Neuron (in vitro differentiated cells): ENCODE measurements around the gene ANK2.
"Not testable (repeated sequence)": the region's sequence is repeated elsewhere in the genome, so short reads cannot be mapped to it uniquely, and the experiment has no call there.

Source experiments
- H2AFZ ChIP-seq: one replicate; pipeline ENCODE4 v1.6.1; 2013; ENCODE audit warnings: low read depth, mild to moderate bottlenecking, inconsistent platforms, low read length, moderate library complexity
- H3K27me3 ChIP-seq: one replicate; pipeline ENCODE4 v1.6.1; 2013; ENCODE audit warnings: low read length; ENCODE audit not compliant: insufficient read depth
- H3K36me3 ChIP-seq: one replicate; pipeline ENCODE4 v1.6.1; 2013; ENCODE audit warnings: low read length; ENCODE audit not compliant: insufficient read depth
- H3K4me1 ChIP-seq: one replicate; pipeline ENCODE4 v1.6.1; 2013; ENCODE audit warnings: low read length; ENCODE audit not compliant: insufficient read depth
- H3K4me3 ChIP-seq: 2 replicates; pipeline ENCODE4 v1.5.1; 2013; ENCODE audit warnings: mild to moderate bottlenecking, low read length, moderate library complexity
- H3K9me3 ChIP-seq: one replicate; pipeline ENCODE4 v1.6.1; 2013; ENCODE audit warnings: low read length

The ANK2 gene

DNA sequence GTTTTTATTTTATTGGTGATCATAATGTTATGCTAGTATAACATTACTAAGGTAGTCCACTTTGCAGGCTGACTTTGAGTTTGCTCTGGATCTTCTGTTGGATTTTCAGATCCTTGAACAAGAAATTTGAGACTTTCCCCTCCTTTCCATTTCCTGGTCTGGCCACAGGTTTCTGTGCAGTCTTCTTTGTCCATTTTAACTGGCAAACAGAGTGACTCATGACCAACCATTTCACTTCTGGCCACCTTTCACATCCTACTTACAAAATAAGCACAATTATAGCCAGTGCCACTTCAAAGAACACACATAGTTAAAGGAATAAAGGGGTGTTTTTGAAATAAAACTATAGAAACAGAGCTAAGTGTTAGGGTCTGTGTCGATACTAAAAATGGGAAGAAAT, 8.4 kb downstream of the ANK2 start:
- Histone ChIP-seq H3K4me3 (no peak overlapping the region), H2AFZ (no peak overlapping the region), H3K9me3 (no peaks in the 10 kb centered on the region), H3K27me3 (no peaks in the 10 kb centered on the region), H3K36me3 (no peaks in the 10 kb centered on the region), H3K4me1 (no peaks in the 10 kb centered on the region)

DNA sequence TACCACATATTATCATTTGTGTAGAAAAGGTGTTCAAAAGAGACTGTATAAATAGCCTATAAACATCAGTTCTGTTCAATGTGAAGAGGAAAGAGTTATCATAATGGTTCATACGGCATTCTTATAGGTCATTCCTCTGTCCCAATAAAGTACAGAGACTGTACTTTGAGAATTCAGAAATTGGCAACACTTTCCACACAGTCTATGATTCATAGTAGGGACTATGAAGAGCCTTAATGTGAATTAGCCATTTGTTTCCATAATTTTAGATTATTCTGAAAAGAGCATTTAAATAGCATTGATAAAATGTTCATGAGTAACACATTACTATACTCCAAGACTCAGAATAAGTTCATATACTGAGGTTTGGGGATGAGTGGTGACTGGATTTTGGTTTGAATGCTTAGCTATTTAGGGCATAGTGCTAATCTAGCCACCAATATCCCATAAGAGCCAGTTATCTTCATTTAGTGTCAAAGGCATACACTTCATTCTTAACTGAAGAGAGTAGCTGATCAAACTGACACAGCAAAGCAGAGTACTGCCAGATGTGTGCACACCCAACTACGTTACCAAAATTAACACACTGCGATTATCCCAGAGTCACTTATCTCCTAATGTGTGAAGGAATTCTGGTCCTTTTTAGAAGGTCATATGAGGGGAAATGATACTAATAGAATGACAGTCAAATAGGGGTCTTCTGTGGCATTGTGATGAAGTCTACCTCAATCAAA, 10.2 kb downstream of the ANK2 start:
- Histone ChIP-seq H3K9me3 (no peaks in the 10 kb centered on the region), H3K4me3 (no peak overlapping the region), H3K36me3 (no peaks in the 10 kb centered on the region), H3K27me3 (no peaks in the 10 kb centered on the region), H2AFZ (no peak overlapping the region), H3K4me1 (peaks cover 7% of the 10 kb centered on the region)

DNA sequence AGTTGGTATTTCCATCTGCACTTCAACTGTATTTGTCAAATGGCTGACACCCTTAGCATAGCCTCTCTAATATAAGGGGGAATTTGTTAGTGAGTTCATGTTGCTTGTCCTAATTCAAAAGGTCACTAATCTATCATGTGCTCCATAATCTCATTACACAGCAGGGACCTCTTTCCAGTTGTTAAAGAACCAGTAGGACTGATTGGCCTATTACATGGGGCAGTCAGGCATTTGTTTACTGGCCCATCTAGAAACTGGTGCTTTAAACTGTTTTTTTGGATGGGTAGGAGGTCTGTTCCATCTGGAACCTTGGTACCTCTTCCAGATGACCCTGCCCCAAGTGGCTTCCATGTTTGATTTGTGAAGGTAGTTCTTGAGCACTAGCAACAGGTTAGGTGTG, 11.4 kb downstream of the ANK2 start:
- Histone ChIP-seq H3K9me3 (no peaks in the 10 kb centered on the region), H3K27me3 (no peaks in the 10 kb centered on the region), H2AFZ (no peak overlapping the region), H3K4me1 (peaks cover 7% of the 10 kb centered on the region), H3K36me3 (no peaks in the 10 kb centered on the region), H3K4me3 (no peak overlapping the region)

- H3K9me3 ChIP-seq: no peaks in the 10 kb centered on the region
- H3K27me3 ChIP-seq: no peaks in the 10 kb centered on the region
- no peak overlapping the region for H2AFZ ChIP-seq
- peaks cover 9% of the 10 kb centered on the region for H3K4me1 ChIP-seq
- H3K36me3 ChIP-seq: no peaks in the 10 kb centered on the region
- H3K4me3 ChIP-seq: no peak overlapping the region
Measured at GRCh38 chr4:113064244-113064643, 14.8 kb downstream of the ANK2 start.

DNA sequence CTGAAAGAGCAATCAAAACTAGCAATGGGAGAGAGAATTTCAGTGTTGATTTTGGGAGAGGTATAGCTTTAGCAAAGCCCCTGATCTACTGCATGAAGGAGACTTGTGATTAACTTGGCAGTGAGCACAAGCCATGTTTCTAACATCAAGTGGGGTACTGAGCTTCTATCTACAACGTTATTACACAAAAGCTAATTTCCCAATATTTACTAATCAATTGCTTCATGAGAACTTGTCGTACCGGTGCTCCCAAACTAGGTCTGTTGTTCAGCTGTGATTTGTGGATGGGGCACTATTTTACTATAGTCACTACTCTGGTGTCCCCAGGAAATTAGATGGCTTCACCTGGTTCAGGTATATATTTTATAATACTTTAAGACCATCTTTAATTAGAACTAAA, 16.2 kb downstream of the ANK2 start:
- H3K27me3 ChIP-seq: no peaks in the 10 kb centered on the region
- no peak overlapping the region for H2AFZ ChIP-seq
- H3K4me1 ChIP-seq: peaks cover 12% of the 10 kb centered on the region
- no peak overlapping the region for H3K4me3 ChIP-seq
- no peaks in the 10 kb centered on the region for H3K9me3 ChIP-seq
- H3K36me3 ChIP-seq: no peaks in the 10 kb centered on the region

- H3K27me3 ChIP-seq, H3K36me3 ChIP-seq, H3K4me3 ChIP-seq, H3K9me3 ChIP-seq, H2AFZ ChIP-seq: not testable (repeated sequence)
- peaks cover 16% of the 10 kb centered on the region for H3K4me1 ChIP-seq
Measured at GRCh38 chr4:113068771-113069170, 19.3 kb downstream of the ANK2 start.

GRCh38 chr4:113069212-113069892, 19.9 kb downstream of the ANK2 start:
- Histone ChIP-seq H3K36me3 (no peaks in the 10 kb centered on the region), H3K27me3 (no peaks in the 10 kb centered on the region), H3K9me3 (no peaks in the 10 kb centered on the region), H2AFZ (no peak overlapping the region), H3K4me3 (no peak overlapping the region), H3K4me1 (peaks cover 12% of the 10 kb centered on the region)

GRCh38 chr4:113070755-113071154, 21.3 kb downstream of the ANK2 start:
- Histone ChIP-seq H2AFZ (no peak overlapping the region), H3K4me3 (no peak overlapping the region), H3K4me1 (peaks cover 10% of the 10 kb centered on the region), H3K27me3 (no peaks in the 10 kb centered on the region), H3K9me3 (no peaks in the 10 kb centered on the region), H3K36me3 (no peaks in the 10 kb centered on the region)

- Histone ChIP-seq H2AFZ (no peak overlapping the region), H3K36me3 (no peaks in the 10 kb centered on the region), H3K27me3 (no peaks in the 10 kb centered on the region), H3K4me3 (no peak overlapping the region), H3K9me3 (no peaks in the 10 kb centered on the region), H3K4me1 (peaks cover 10% of the 10 kb centered on the region)
Measured at GRCh38 chr4:113071274-113071673, 21.8 kb downstream of the ANK2 start.

GRCh38 chr4:113071805-113072204, 22.4 kb downstream of the ANK2 start:
- no peak overlapping the region for H3K4me3 ChIP-seq
- no peaks in the 10 kb centered on the region for H3K36me3 ChIP-seq
- no peaks in the 10 kb centered on the region for H3K9me3 ChIP-seq
- no peaks in the 10 kb centered on the region for H3K27me3 ChIP-seq
- H2AFZ ChIP-seq: no peak overlapping the region
- H3K4me1 ChIP-seq: peaks cover 10% of the 10 kb centered on the region

DNA sequence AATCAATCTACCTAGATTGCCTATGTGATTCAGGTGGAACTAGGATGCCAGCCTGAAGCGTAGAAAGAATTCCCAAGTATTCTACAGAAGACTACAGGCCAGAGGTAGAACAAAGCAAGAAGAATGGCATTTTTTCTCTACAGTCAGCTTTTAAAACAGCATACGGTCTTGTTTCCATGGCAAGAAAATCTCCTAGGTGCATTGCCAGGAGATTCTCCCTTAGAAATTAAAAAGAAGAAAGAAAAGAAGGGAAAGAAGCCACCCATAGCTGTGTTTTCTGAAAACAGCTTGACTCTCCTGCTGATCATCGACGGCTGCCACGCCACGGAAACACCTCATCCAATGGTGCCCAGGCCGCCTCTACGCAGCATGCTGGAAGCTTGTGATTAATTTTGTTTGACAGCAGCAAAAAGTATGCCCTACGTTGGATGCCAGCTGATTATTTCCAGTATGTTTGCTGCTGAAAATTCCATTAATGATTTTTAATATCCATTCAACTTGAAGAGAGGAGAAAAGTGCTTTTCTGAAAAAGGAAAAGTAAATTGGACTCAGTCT, 24.1 kb downstream of the ANK2 start:
- no peaks in the 10 kb centered on the region for H3K27me3 ChIP-seq
- H3K36me3 ChIP-seq: no peaks in the 10 kb centered on the region
- no peaks in the 10 kb centered on the region for H3K9me3 ChIP-seq
- no peak overlapping the region for H2AFZ ChIP-seq
- no peak overlapping the region for H3K4me3 ChIP-seq
- H3K4me1 ChIP-seq: peaks cover 20% of the 10 kb centered on the region

DNA sequence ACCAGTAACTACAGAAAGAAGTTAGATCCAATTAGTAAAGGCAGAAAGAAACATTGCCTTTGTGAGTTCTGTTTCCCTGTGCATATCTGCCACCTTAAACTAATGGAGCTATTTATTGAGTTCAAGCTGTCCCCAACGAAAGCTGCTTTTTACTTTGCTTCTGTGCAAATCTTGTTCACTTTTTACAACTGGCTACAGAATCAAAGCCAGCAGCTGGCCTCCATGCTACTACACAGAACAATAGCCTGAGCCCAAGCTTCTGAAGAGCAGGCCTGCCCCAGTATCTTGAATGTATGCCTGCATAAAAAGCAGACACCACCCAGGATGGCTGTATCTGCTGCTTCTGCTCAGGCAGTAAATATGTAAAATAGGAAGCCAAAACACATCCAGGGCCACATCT, 28.1 kb downstream of the ANK2 start:
- H3K9me3 ChIP-seq: no peaks in the 10 kb centered on the region
- H2AFZ ChIP-seq: peak overlapping the region; percentile 67
- peaks cover 16% of the 10 kb centered on the region for H3K4me1 ChIP-seq
- H3K36me3 ChIP-seq: no peaks in the 10 kb centered on the region
- H3K27me3 ChIP-seq: no peaks in the 10 kb centered on the region
- peak overlapping the region; percentile 16 for H3K4me3 ChIP-seq

- H3K4me3 ChIP-seq: no peak overlapping the region
Measured at GRCh38 chr4:113078066-113078465, 28.6 kb downstream of the ANK2 start.

More at GRCh38 chr4:113078066-113078465, 28.6 kb downstream of the ANK2 start:
- H3K4me1 ChIP-seq: peaks cover 16% of the 10 kb centered on the region
- H3K36me3 ChIP-seq: no peaks in the 10 kb centered on the region
- no peaks in the 10 kb centered on the region for H3K27me3 ChIP-seq
- no peaks in the 10 kb centered on the region for H3K9me3 ChIP-seq
- H2AFZ ChIP-seq: peak overlapping the region; percentile 67
